DOHH2 (cell line): ENCODE data around the gene PHF21B.

ENCODE experiments used
- H3F3A ChIP-seq: fragments of 200-600 bp; sonication (generic), shearing (Covaris generic); 2 replicates; pipeline ENCODE4 v1.6.0; 2016; ENCODE audit warnings: antibody characterized with exemption, mild to moderate bottlenecking; ENCODE audit not compliant: control insufficient read depth, insufficient read depth
- H3K27ac ChIP-seq: fragments of 200-600 bp; sonication (generic); 2 replicates; pipeline ENCODE4 v1.5.1; 2014; ENCODE audit warnings: low read depth, mild to moderate bottlenecking, low read length, moderate library complexity
- H3K27me3 ChIP-seq: fragments of 200-600 bp; sonication (generic); 2 replicates; pipeline ENCODE4 v1.6.1; 2014; ENCODE audit warnings: mild to moderate bottlenecking, low read length, mixed read lengths; ENCODE audit not compliant: control insufficient read depth
- H3K36me3 ChIP-seq: fragments of 200-600 bp; sonication (generic); 2 replicates; pipeline ENCODE4 v1.6.1; 2014; ENCODE audit warnings: mild to moderate bottlenecking, low read length, moderate library complexity, mixed read lengths; ENCODE audit not compliant: control insufficient read depth
- H3K4me1 ChIP-seq: fragments of 200-600 bp; sonication (generic); 2 replicates; pipeline ENCODE4 v1.6.1; 2014; ENCODE audit warnings: mild to moderate bottlenecking, low read length, mixed read lengths; ENCODE audit not compliant: control insufficient read depth
- H3K4me2 ChIP-seq: fragments of 200-600 bp; sonication (generic); 2 replicates; pipeline ENCODE4 v1.6.0; 2014; ENCODE audit warnings: mild to moderate bottlenecking, low read length, moderate library complexity
- H3K4me3 ChIP-seq: fragments of 200-600 bp; sonication (generic); 2 replicates; pipeline ENCODE4 v1.5.1; 2014; ENCODE audit warnings: mild to moderate bottlenecking, low read length, mixed read lengths
- H3K79me2 ChIP-seq: fragments of 200-600 bp; sonication (generic); 2 replicates; pipeline ENCODE4 v1.6.1; 2014; ENCODE audit warnings: mild to moderate bottlenecking, low read length, mixed read lengths; ENCODE audit not compliant: control insufficient read depth
- H3K9me2 ChIP-seq: fragments of 200-600 bp; sonication (generic); replicated peaks from 2 replicates; pipeline ENCODE4 v1.6.1; 2014; ENCODE audit warnings: mild to moderate bottlenecking, low read length, mixed read lengths; ENCODE audit not compliant: control insufficient read depth
- H3K9me3 ChIP-seq: fragments of 200-600 bp; sonication (generic); 2 replicates; pipeline ENCODE4 v1.6.1; 2014; ENCODE audit warnings: antibody characterized with exemption, low read length, mixed read lengths; ENCODE audit not compliant: control insufficient read depth, insufficient read depth
- H4K20me1 ChIP-seq: fragments of 200-600 bp; sonication (generic); 2 replicates; pipeline ENCODE4 v1.6.0; 2014; ENCODE audit warnings: low read depth, mild to moderate bottlenecking, antibody characterized with exemption, low read length, moderate library complexity; ENCODE audit not compliant: control insufficient read depth, insufficient read depth
- CTCF ChIP-seq: fragments of 200-600 bp; sonication (generic); IDR thresholded peaks from one replicate; pipeline ENCODE4 v1.5.1; 2014; ENCODE audit warnings: antibody characterized with exemption, mild to moderate bottlenecking, low read depth, low read length; ENCODE audit not compliant: poor library complexity, severe bottlenecking
- EZH2phosphoT487 ChIP-seq: fragments of 200-600 bp; sonication (generic); IDR thresholded peaks from 2 replicates; pipeline ENCODE4 v1.6.1; 2017; ENCODE audit warnings: borderline replicate concordance, mild to moderate bottlenecking, antibody characterized with exemption, low read length, moderate library complexity, mixed read lengths

Gene PHF21B

GRCh38 chr22:44892243-44892642 lies 117.6 kb downstream of the PHF21B start:
- no peak overlapping the region for H3K4me2 ChIP-seq
- no peak for TF ChIP-seq EZH2phosphoT487
- no peak for TF ChIP-seq CTCF
- no peak overlapping the region for H3K4me3 ChIP-seq
- H3F3A ChIP-seq, result no peaks in the 10 kb centered on the region
- no peaks in the 10 kb centered on the region for H3K9me2 ChIP-seq
- H3K9me3 ChIP-seq, result no peaks in the 10 kb centered on the region
- H3K79me2 ChIP-seq, result no peaks in the 10 kb centered on the region
- H4K20me1 ChIP-seq, result no peaks in the 10 kb centered on the region
- no peaks in the 10 kb centered on the region for H3K4me1 ChIP-seq
- H3K27me3 ChIP-seq, result no peaks in the 10 kb centered on the region
- H3K27ac ChIP-seq, result no peak overlapping the region
- no peaks in the 10 kb centered on the region for H3K36me3 ChIP-seq

GRCh38 chr22:44891791-44892190 lies 118.0 kb downstream of the PHF21B start:
- Histone ChIP-seq H3K4me3 (no peak overlapping the region), H3K27me3 (no peaks in the 10 kb centered on the region), H3K27ac (no peak overlapping the region), H3K4me2 (no peak overlapping the region), H3F3A (no peaks in the 10 kb centered on the region), H3K9me3 (no peaks in the 10 kb centered on the region), H3K36me3 (no peaks in the 10 kb centered on the region), H4K20me1 (no peaks in the 10 kb centered on the region), H3K9me2 (no peaks in the 10 kb centered on the region), H3K79me2 (no peaks in the 10 kb centered on the region), H3K4me1 (no peaks in the 10 kb centered on the region)
- TF ChIP-seq CTCF, result no peak
- TF ChIP-seq EZH2phosphoT487, result no peak

GRCh38 chr22:44891293-44891747 lies 118.5 kb downstream of the PHF21B start:
- Histone ChIP-seq H3F3A (no peaks in the 10 kb centered on the region), H3K27ac (no peak overlapping the region), H3K4me2 (no peak overlapping the region), H3K4me3 (no peak overlapping the region), H3K79me2 (no peaks in the 10 kb centered on the region), H3K9me2 (no peaks in the 10 kb centered on the region), H3K4me1 (no peaks in the 10 kb centered on the region), H3K9me3 (no peaks in the 10 kb centered on the region), H3K36me3 (no peaks in the 10 kb centered on the region), H3K27me3 (no peaks in the 10 kb centered on the region), H4K20me1 (no peaks in the 10 kb centered on the region)
- TF ChIP-seq CTCF (no peak), EZH2phosphoT487 (no peak)
